Measurements from ENCODE around the gene DUSP19.

DUSP19 gene

GRCh38 chr2:183126635-183127034, 48.1 kb downstream of the DUSP19 start:
- peak overlapping the region; percentile 97 for H3K4me3 Mint-ChIP-seq
- no peak overlapping the region for H3K27ac Mint-ChIP-seq
- peaks cover 12% of the 10 kb centered on the region for H3K36me3 Mint-ChIP-seq
- H3K4me1 Mint-ChIP-seq (ENCODE audit: low read depth), result peaks cover 52% of the 10 kb centered on the region
- H3K27me3 Mint-ChIP-seq, result no peaks in the 10 kb centered on the region
- H3K9me3 Mint-ChIP-seq (ENCODE audit: low read depth), result no peaks in the 10 kb centered on the region

DNA sequence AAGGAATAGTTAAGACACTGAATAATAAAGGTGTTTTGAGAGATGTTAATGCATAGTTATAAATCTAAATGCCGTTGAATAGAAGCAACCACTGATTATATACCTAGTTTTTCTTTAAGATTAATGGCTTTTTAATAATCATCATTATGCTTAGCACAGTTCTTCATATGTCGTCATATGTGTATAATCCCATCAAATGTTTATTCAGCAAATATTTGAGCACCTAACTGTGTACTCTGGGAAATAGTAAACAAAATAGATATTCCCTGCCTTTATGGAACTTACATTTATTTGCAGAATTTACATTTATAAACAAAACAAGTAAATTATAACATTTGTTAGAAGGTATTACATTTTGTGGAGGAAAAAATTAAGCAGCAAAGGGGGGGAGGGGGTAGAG, 55.5 kb downstream of the DUSP19 start:
- H3K27ac Mint-ChIP-seq, result no peak overlapping the region
- no peaks in the 10 kb centered on the region for H3K27me3 Mint-ChIP-seq
- H3K4me3 Mint-ChIP-seq, result no peak overlapping the region
- H3K36me3 Mint-ChIP-seq, result peaks cover 29% of the 10 kb centered on the region
- H3K4me1 Mint-ChIP-seq (ENCODE audit: low read depth), result peaks cover 28% of the 10 kb centered on the region
- no peaks in the 10 kb centered on the region for H3K9me3 Mint-ChIP-seq (ENCODE audit: low read depth)

DNA sequence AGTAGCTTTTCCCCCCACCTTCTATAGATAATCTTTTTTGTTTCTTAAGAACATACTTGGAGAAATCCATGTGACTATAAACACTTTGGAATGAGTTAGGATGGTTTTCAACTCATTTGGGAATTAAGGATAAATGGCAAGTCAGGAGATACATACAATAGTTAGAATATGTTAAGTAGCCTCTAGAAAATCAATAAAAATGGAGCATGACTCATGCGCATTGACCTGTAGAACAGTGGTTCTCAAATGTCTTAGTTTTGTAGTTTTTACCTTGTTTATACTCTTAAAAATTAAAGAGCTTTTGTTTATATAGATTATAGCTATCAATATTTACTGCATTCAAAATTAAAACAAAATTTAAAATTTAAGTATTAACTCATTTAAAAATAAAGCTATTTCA, 70.4 kb downstream of the DUSP19 start:
- H3K4me3 Mint-ChIP-seq, result no peak overlapping the region
- H3K27me3 Mint-ChIP-seq, result no peaks in the 10 kb centered on the region
- H3K27ac Mint-ChIP-seq, result no peak overlapping the region
- H3K36me3 Mint-ChIP-seq, result peaks cover 32% of the 10 kb centered on the region
- peaks cover 6% of the 10 kb centered on the region for H3K9me3 Mint-ChIP-seq (ENCODE audit: low read depth)
- H3K4me1 Mint-ChIP-seq (ENCODE audit: low read depth), result peaks cover 9% of the 10 kb centered on the region

DNA sequence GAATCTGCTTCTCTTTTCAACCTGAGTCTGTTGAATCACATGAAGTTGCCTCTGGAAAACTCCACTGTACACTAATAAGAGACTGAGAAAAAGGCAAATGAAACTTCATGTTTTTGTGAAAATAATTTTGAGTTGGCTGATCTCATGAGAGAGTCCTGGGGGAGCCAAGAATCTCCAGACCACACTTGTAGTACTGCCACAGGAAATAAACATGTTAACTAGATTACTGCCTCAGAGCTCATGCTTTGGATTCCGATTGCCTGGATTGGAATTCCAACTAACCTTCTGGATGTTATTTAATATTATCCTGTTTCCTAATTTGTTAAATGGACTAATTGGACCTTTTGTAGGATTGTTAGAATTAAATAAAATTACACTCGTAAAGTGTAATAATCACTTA, 70.9 kb downstream of the DUSP19 start:
- no peaks in the 10 kb centered on the region for H3K27me3 Mint-ChIP-seq
- H3K4me1 Mint-ChIP-seq (ENCODE audit: low read depth), result peaks cover 9% of the 10 kb centered on the region
- H3K27ac Mint-ChIP-seq, result no peak overlapping the region
- peaks cover 32% of the 10 kb centered on the region for H3K36me3 Mint-ChIP-seq
- H3K9me3 Mint-ChIP-seq (ENCODE audit: low read depth), result peaks cover 1% of the 10 kb centered on the region
- no peak overlapping the region for H3K4me3 Mint-ChIP-seq
